Suprapubic skin (tissue), 4 donors: ENCODE data around the gene ST7. TPM values are rescaled to one million over a fixed set of nuclear protein-coding genes. Genes with fewer than 3 reads are reported as not detected.

Experiments used
- DNase-seq, 2 donors: peaks; one replicate each; pipeline ENCODE4 v3.0.0-alpha.2; 2019; ENCODE audit warnings: low spot score in 2 of 2
- H3K27ac ChIP-seq: fragments of 200-600 bp; sonication (generic); one replicate; pipeline ENCODE4 v1.5.1; 2019
- H3K27me3 ChIP-seq: fragments of 200-600 bp; sonication (generic); one replicate; pipeline ENCODE4 v1.5.1; 2019
- H3K36me3 ChIP-seq: fragments of 200-600 bp; sonication (generic); one replicate; pipeline ENCODE4 v1.5.1; 2019
- H3K4me1 ChIP-seq: fragments of 200-600 bp; sonication (generic); one replicate; pipeline ENCODE4 v1.5.1; 2019
- H3K4me3 ChIP-seq: fragments of 200-600 bp; sonication (generic); one replicate; pipeline ENCODE4 v1.5.1; 2019; ENCODE audit warnings: mild to moderate bottlenecking
- H3K9me3 ChIP-seq: fragments of 200-600 bp; sonication (generic); one replicate; pipeline ENCODE4 v1.5.1; 2019
- EP300 ChIP-seq: sonication (generic); formaldehyde crosslinking; IDR thresholded peaks from one replicate; pipeline ENCODE4 v1.6.1; 2017; ENCODE audit warnings: antibody characterized with exemption
- POLR2A ChIP-seq, 2 donors: fragments of 450-650 bp; IDR thresholded peaks; one replicate each; pipeline ENCODE4 v1.6.1; 2017; ENCODE audit warnings: antibody characterized with exemption in 2 of 2, mild to moderate bottlenecking in 2 of 2, moderate library complexity in 2 of 2
- POLR2AphosphoS5 ChIP-seq, 3 donors: sonication (generic); formaldehyde crosslinking; IDR thresholded peaks; one replicate each; pipeline ENCODE4 v1.6.1; 2017; ENCODE audit warnings: antibody characterized with exemption in 3 of 3
- WGBS: methylation state at CpG from one replicate; pipeline ENCODE4 v1.1.5; 2018; 5-methylcytosine and 5-hydroxymethylcytosine counted together
- total RNA-seq, 4 donors: library from RNA; depleted of rRNA; stranded (reverse); fragments of >200 nt; gene quantifications; one replicate each; pipeline ENCODE4 v1.1.0, GENCODE V29; 2016
- TF ChIP-seq, protein P1 (sequence below), 2 donors: fragments of 200-600 bp in 1 of 2; fragments of 450-650 bp in 1 of 2; sonication (generic) in 1 of 2; IDR thresholded peaks; one replicate each; pipeline ENCODE4 v1.5.1; 2016 to 2019; ENCODE audit warnings: antibody characterized with exemption in 2 of 2, mild to moderate bottlenecking in 1 of 2, moderate library complexity in 1 of 2

Gene ST7, protein sequence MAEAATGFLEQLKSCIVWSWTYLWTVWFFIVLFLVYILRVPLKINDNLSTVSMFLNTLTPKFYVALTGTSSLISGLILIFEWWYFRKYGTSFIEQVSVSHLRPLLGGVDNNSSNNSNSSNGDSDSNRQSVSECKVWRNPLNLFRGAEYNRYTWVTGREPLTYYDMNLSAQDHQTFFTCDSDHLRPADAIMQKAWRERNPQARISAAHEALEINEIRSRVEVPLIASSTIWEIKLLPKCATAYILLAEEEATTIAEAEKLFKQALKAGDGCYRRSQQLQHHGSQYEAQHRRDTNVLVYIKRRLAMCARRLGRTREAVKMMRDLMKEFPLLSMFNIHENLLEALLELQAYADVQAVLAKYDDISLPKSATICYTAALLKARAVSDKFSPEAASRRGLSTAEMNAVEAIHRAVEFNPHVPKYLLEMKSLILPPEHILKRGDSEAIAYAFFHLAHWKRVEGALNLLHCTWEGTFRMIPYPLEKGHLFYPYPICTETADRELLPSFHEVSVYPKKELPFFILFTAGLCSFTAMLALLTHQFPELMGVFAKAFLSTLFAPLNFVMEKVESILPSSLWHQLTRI
- total RNA-seq = 10 to 100 TPM; 13.1 to 28.2 (median 18.6) TPM

GRCh38 chr7:116953372-116953905 is at the start of gene ST7:
Gene ST7, plus strand, starts transcription at chr7:116953501. Its CDS starts 40 bp downstream, at chr7:116953541.
- Histone ChIP-seq H3K27ac (peak within 1 kb of the TSS; percentile 94), H3K4me3 (peak within 1 kb of the TSS; percentile 66), H3K36me3 (no peaks in the 10 kb centered on the region), H3K9me3 (no peaks in the 10 kb centered on the region), H3K4me1 (peaks cover 32% of the 10 kb centered on the region), H3K27me3 (no peaks in the 10 kb centered on the region)
- TF ChIP-seq POLR2A (IDR thresholded peaks at IDR 0.05) (no peak), EP300 (no peak), POLR2AphosphoS5 (IDR thresholded peaks at IDR 0.05) (no peak)
- TF ChIP-seq, protein P1, sequence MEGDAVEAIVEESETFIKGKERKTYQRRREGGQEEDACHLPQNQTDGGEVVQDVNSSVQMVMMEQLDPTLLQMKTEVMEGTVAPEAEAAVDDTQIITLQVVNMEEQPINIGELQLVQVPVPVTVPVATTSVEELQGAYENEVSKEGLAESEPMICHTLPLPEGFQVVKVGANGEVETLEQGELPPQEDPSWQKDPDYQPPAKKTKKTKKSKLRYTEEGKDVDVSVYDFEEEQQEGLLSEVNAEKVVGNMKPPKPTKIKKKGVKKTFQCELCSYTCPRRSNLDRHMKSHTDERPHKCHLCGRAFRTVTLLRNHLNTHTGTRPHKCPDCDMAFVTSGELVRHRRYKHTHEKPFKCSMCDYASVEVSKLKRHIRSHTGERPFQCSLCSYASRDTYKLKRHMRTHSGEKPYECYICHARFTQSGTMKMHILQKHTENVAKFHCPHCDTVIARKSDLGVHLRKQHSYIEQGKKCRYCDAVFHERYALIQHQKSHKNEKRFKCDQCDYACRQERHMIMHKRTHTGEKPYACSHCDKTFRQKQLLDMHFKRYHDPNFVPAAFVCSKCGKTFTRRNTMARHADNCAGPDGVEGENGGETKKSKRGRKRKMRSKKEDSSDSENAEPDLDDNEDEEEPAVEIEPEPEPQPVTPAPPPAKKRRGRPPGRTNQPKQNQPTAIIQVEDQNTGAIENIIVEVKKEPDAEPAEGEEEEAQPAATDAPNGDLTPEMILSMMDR (IDR thresholded peaks at IDR 0.05) = no peak
- no peak for DNase-seq
- 0% methylated on average over 26 of the region's 77 CpGs for WGBS

GRCh38 chr7:116906391-116906790 is 46.9 kb upstream of the ST7 start:
- TF ChIP-seq, protein P1 (IDR thresholded peaks at IDR 0.05) = no peak
- TF ChIP-seq POLR2A (IDR thresholded peaks at IDR 0.05) (no peak), POLR2AphosphoS5 (IDR thresholded peaks at IDR 0.05) (no peak), EP300 (no peak)
- 94% methylated on average over 1 of the region's 1 CpG for whole genome bisulfite sequencing
- Histone ChIP-seq H3K4me1 (no peaks in the 10 kb centered on the region), H3K9me3 (no peaks in the 10 kb centered on the region), H3K36me3 (peaks cover 49% of the 10 kb centered on the region), H3K27me3 (no peaks in the 10 kb centered on the region), H3K27ac (no peak overlapping the region), H3K4me3 (no peak overlapping the region)
- DNase-seq = no peak

DNA sequence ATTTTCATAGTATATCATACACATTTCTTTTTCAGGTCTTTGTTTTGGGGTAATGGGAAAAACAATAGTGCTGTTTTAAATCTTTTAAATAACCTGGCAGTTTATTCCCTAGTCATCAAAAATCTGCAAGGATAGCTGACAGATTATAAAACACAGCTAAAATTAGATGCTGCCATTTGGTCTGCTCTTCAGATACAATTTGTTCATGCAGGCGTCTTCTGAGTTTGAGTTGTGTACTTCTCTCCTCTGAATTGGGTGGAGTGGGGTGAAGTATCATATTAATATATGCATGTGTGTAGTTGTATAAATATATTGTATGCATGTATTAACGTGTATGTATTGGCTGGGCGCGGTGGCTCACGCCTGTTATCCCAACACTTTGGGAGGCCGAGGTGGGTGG is 42.9 kb upstream of the ST7 start:
- Histone ChIP-seq H3K27me3 (no peaks in the 10 kb centered on the region), H3K4me1 (no peaks in the 10 kb centered on the region), H3K27ac (no peak overlapping the region), H3K4me3 (no peak overlapping the region), H3K36me3 (peaks cover 74% of the 10 kb centered on the region), H3K9me3 (no peaks in the 10 kb centered on the region)
- DNase-seq = no peak
- TF ChIP-seq POLR2AphosphoS5 (IDR thresholded peaks at IDR 0.05) = no peak
- TF ChIP-seq, protein P1 (IDR thresholded peaks at IDR 0.05) = no peak
- TF ChIP-seq POLR2A (IDR thresholded peaks at IDR 0.05) = no peak
- no peak for TF ChIP-seq EP300
- 96% methylated on average over 6 of the region's 6 CpGs for WGBS

DNA sequence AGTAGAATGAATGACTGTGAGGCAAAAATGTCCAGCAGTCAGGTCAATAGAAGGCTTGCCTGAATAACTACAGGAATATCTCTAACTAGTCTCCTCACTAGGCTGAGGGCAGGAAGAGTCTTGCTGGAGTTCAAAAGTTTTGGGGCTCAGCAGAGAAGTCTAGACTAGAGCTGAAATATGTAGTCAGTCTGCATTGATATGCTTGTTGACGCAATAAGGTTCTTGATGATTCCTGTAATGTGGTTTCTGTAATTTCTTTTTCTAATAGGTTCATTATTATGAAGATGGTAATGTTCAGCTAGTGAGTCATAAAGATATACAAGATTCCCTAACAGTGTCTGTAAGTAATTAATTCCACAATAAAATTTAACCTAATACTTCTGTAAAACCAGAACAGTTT is 41.5 kb upstream of the ST7 start:
- H3K4me3 ChIP-seq = no peak overlapping the region
- H3K27ac ChIP-seq = no peak overlapping the region
- no peaks in the 10 kb centered on the region for H3K27me3 ChIP-seq
- no peaks in the 10 kb centered on the region for H3K4me1 ChIP-seq
- TF ChIP-seq EP300 (no peak), POLR2A (IDR thresholded peaks at IDR 0.05) (no peak), POLR2AphosphoS5 (IDR thresholded peaks at IDR 0.05) (no peak)
- TF ChIP-seq, protein P1 (IDR thresholded peaks at IDR 0.05) = no peak
- H3K36me3 ChIP-seq = peaks cover 73% of the 10 kb centered on the region
- 70% methylated on average over 1 of the region's 1 CpG for WGBS
- DNase-seq = no peak
- no peaks in the 10 kb centered on the region for H3K9me3 ChIP-seq

DNA sequence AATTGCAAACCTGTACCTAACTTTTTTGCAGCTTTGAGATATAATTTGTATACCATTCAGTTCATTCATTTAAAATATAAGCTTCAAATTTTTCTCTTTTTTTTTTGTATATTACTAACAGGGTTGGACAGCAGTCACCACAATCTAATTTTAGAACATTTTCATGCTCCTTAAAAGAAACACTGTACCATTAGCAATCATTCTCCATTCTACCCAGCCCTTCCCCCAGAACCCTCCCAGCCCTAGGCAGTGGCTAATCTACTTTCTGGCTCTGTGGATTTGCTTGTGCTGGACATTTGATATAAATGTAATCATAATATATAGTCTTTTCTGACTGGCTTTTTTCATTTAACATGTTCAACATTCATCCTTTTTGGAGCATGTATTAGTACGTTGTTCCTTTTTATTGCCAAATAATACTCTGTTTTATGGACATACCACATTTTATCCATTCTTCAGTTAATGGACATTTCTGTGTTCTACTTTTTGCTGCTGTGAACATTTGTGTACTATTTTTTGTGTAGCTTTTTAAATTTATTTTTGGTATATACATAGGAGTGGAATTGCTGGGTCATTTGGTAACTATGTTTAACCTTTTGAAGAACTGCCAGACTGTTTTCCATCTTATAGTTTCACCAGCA is 40.9 kb upstream of the ST7 start:
- peaks cover 74% of the 10 kb centered on the region for H3K36me3 ChIP-seq
- TF ChIP-seq POLR2AphosphoS5 (IDR thresholded peaks at IDR 0.05) = no peak
- TF ChIP-seq, protein P1 (IDR thresholded peaks at IDR 0.05) = no peak
- no peak for TF ChIP-seq EP300
- TF ChIP-seq POLR2A (IDR thresholded peaks at IDR 0.05) = no peak

More for the DNA sequence above, 40.9 kb upstream of the ST7 start:
- H3K27me3 ChIP-seq = no peaks in the 10 kb centered on the region
- no peak overlapping the region for H3K27ac ChIP-seq
- 95% methylated on average over 1 of the region's 1 CpG for WGBS
- no peaks in the 10 kb centered on the region for H3K4me1 ChIP-seq
- H3K4me3 ChIP-seq = no peak overlapping the region
- no peaks in the 10 kb centered on the region for H3K9me3 ChIP-seq
- no peak for DNase-seq
